Endothelial cell of umbilical vein (primary cell): ENCODE results near the gene CCPG1. TPM values are rescaled to one million over a fixed set of nuclear protein-coding genes. Genes with fewer than 3 reads are reported as not detected.
"Not testable (repeated sequence)": the region's sequence is repeated elsewhere in the genome, so short reads cannot be mapped to it uniquely, and the experiment has no call there.

ENCODE experiments used
- BruUV-seq: library from RNA; stranded (reverse); fragments of 400-500 nt; replicated peaks from 2 replicates; lab custom pipeline; 2021; lab: Mats Ljungman, UMichigan
- CTCF ChIA-PET: fragments of 300-600, 350-600 bp; sonication (Branson Sonifier 250); formaldehyde crosslinking; loops from one replicate; lab custom pipeline; 2021; ENCODE audit warnings: antibody characterized with exemption, inconsistent platforms; lab: Charles Lee
- POLR2A ChIA-PET: fragments of 300-600, 350-600 bp; sonication (Branson Sonifier 250); formaldehyde crosslinking; loops from one replicate; lab custom pipeline; 2021; ENCODE audit warnings: antibody characterized with exemption, inconsistent platforms; lab: Charles Lee
- DNase-seq: peaks from one replicate; pipeline ENCODE4 v3.0.0-alpha.2; 2011; ENCODE audit warnings: low read depth, low spot score
- FAIRE-seq: peaks from 2 replicates; lab custom pipeline; 2011; peaks lifted over from hg19 to GRCh38; lab: Jason Lieb, UNC
- H2AFZ ChIP-seq: 2 replicates; pipeline ENCODE4 v1.6.0; 2012; ENCODE audit warnings: low read depth, low read length, control low read depth, inconsistent platforms
- H3K27ac ChIP-seq: 2 replicates; pipeline ENCODE4 v1.5.1; 2011; ENCODE audit warnings: low read depth, mild to moderate bottlenecking, control low read depth, low read length, moderate library complexity; ENCODE audit not compliant: insufficient read depth
- H3K27me3 ChIP-seq, 2 experiments: 2 replicates each; pipeline versions ENCODE4 v1.6.0 to v1.6.1; 2011; ENCODE audit warnings: low read length in 2 of 2, mixed read lengths in 1 of 2; ENCODE audit not compliant: control insufficient read depth in 2 of 2, insufficient read depth in 2 of 2
- H3K36me3 ChIP-seq, 2 experiments: 2 replicates in 1 of 2; 3 replicates in 1 of 2; pipeline ENCODE4 v1.5.1; 2011; ENCODE audit warnings: low read length in 2 of 2, mild to moderate bottlenecking in 1 of 2, moderate library complexity in 1 of 2; ENCODE audit not compliant: control insufficient read depth in 2 of 2, insufficient read depth in 2 of 2; ENCODE audit errors: extremely low read depth in 1 of 2
- H3K4me1 ChIP-seq: 3 replicates; pipeline ENCODE4 v1.5.1; 2011; ENCODE audit warnings: mild to moderate bottlenecking, low read length; ENCODE audit not compliant: control insufficient read depth, insufficient read depth; ENCODE audit errors: extremely low read depth
- H3K4me2 ChIP-seq: 2 replicates; pipeline ENCODE4 v1.6.1; 2011; ENCODE audit warnings: low read length, control low read depth, mixed read lengths; ENCODE audit not compliant: insufficient read depth
- H3K4me3 ChIP-seq, 3 experiments: fragments of 200-600 bp in 1 of 3; sonication (generic), shearing (Covaris generic) in 1 of 3; replicated peaks in 1 of 3; 2 replicates each; pipeline ENCODE4 v1.5.1; 2011 to 2016; ENCODE audit warnings: control low read depth in 3 of 3, low read length in 3 of 3, mild to moderate bottlenecking in 2 of 3, inconsistent platforms in 1 of 3, low read depth in 1 of 3, moderate library complexity in 1 of 3; ENCODE audit not compliant: insufficient read depth in 1 of 3
- H3K79me2 ChIP-seq: 2 replicates; pipeline ENCODE4 v1.6.0; 2012; ENCODE audit warnings: low read length, inconsistent platforms; ENCODE audit not compliant: control insufficient read depth, insufficient read depth
- H3K9ac ChIP-seq: replicated peaks from 2 replicates; pipeline ENCODE3; 2011; ENCODE audit warnings: low read length, control low read depth; ENCODE audit not compliant: insufficient read depth; ENCODE audit errors: extremely low read depth
- H3K9me1 ChIP-seq: replicated peaks from 3 replicates; pipeline ENCODE4 v1.6.0; 2011; ENCODE audit warnings: mild to moderate bottlenecking, low read length; ENCODE audit not compliant: control insufficient read depth, insufficient read depth; ENCODE audit errors: extremely low read depth
- H3K9me3 ChIP-seq: replicated peaks from 2 replicates; pipeline ENCODE4 v1.5.1; 2012; ENCODE audit warnings: low read length, inconsistent platforms; ENCODE audit not compliant: control insufficient read depth, insufficient read depth
- H4K20me1 ChIP-seq: replicated peaks from 2 replicates; pipeline ENCODE3; 2011; ENCODE audit warnings: mild to moderate bottlenecking, low read length; ENCODE audit not compliant: control insufficient read depth, insufficient read depth; ENCODE audit errors: extremely low read depth
- dilution Hi-C: fragments of 300-500 bp; cut with MboI; formaldehyde crosslinking; loops from one replicate; pipeline ENCODE4 v1.15.0; 2019; ENCODE audit warnings: low sequenced_read_pairs; ENCODE audit not compliant: extremely low pct_ligation_motif_present
- intact Hi-C: fragments of 100-400 bp; cut with micrococcal nuclease; formaldehyde crosslinking; loops from one replicate; pipeline ENCODE4 v1.10.0; 2022
- polyA plus RNA-seq, 4 experiments: library from polyadenylated mRNA; depleted of rRNA in 3 of 4; stranded (reverse) in 3 of 4; unstranded in 1 of 4; fragments of >200 nt; gene quantifications; 2 replicates each; pipeline versions ENCODE4 v1.2.1 to v1.2.3, GENCODE V29; 2011 to 2012; ENCODE audit warnings: missing spikeins in 1 of 4
- total RNA-seq: library from RNA; stranded (reverse); gene quantifications from 2 replicates; pipeline ENCODE4 v1.2.3, GENCODE V29; 2021

The CCPG1 gene
- total and polyA plus RNA-seq, 2 donors (not counting 3 experiments of a cell fraction or from before 2014, with no cell fraction given) = 19.1 to 58.5 TPM

DNA sequence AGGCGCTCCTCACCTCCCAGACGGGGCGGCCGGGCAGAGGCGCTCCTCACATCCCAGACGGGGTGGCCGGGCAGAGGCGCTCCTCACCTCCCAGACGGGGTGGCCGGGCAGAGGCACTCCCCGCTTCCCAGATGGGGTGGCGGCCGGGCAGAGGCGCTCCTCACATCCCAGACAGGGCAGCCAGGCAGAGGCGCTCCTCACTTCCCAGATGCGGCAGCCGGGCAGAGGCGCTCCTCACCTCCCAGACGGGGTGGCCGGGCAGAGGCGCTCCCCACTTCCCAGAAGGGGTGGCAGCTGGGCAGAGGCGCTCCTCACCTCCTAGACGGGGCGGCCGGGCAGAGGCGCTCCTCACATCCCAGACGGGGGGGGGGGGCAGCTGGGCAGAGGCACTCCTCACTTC, 37.8 kb upstream of the CCPG1 start:
- FAIRE-seq, H2AFZ ChIP-seq, DNase-seq, dilution Hi-C loops, POLR2A ChIA-PET, H3K4me1 ChIP-seq, intact Hi-C loops, H4K20me1 ChIP-seq, CTCF ChIA-PET, H3K27ac ChIP-seq, H3K9me3 ChIP-seq, BruUV-seq, H3K4me2 ChIP-seq, H3K9ac ChIP-seq, H3K27me3 ChIP-seq, H3K9me1 ChIP-seq, H3K36me3 ChIP-seq, H3K4me3 ChIP-seq, H3K79me2 ChIP-seq: not testable (repeated sequence)

DNA sequence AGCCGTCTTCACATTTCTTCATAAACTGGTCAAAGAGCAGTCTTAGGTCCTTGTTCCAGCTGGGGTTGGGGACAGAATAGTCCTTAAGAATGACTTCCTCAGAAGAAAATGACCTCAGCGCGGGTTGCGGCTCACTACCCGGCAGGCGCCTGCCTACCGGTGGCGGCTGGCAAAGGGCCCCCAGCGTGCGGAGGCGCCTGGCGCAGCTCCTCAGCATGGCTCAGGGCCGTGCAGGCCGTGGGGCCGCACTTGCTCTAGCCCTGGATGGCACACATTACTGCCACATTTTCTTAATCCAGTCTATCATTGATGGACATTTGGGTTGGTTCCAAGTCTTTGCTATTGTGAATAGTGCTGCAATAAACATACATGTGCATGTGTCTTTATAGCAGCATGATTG, 35.0 kb upstream of the CCPG1 start:
- BruUV-seq, H2AFZ ChIP-seq, H3K4me1 ChIP-seq, intact Hi-C loops, H3K36me3 ChIP-seq, H3K27me3 ChIP-seq, H4K20me1 ChIP-seq, CTCF ChIA-PET, H3K4me2 ChIP-seq, H3K27ac ChIP-seq, DNase-seq, H3K9me1 ChIP-seq, dilution Hi-C loops, H3K4me3 ChIP-seq, H3K9me3 ChIP-seq, POLR2A ChIA-PET, FAIRE-seq, H3K9ac ChIP-seq, H3K79me2 ChIP-seq: not testable (repeated sequence)
